A549 (cell line): ENCODE measurements around the gene AFF1.

ENCODE experiments used
- CEBPB ChIP-seq, 2 experiments: fragments of >200 bp in 1 of 2; sonication (Bioruptor Twin) in 1 of 2; formaldehyde crosslinking in 1 of 2; IDR thresholded peaks; 2 replicates each; pipeline ENCODE4 v1.6.1; 2012 to 2016
- EP300 ChIP-seq, 2 experiments: fragments of >200 bp; sonication (Bioruptor Twin); formaldehyde crosslinking; IDR thresholded peaks; 2 replicates in 1 of 2; 3 replicates in 1 of 2; pipeline ENCODE4 v1.6.1; 2016 to 2017
- ESRRA ChIP-seq: fragments of 150-350 bp; IDR thresholded peaks from 2 replicates; pipeline ENCODE4 v1.6.1; 2014; ENCODE audit warnings: mild to moderate bottlenecking, low read length, borderline replicate concordance
- JUN ChIP-seq, 2 experiments: fragments of >200 bp; sonication (Bioruptor Twin); formaldehyde crosslinking; IDR thresholded peaks; 2 replicates in 1 of 2; 3 replicates in 1 of 2; pipeline ENCODE4 v1.6.1; 2016 to 2017
- POLR2A ChIP-seq: IDR thresholded peaks from 2 replicates; pipeline ENCODE4 v1.6.1; 2012; ENCODE audit warnings: mild to moderate bottlenecking, low read length
- SMC3 ChIP-seq: fragments of >200 bp; sonication (Bioruptor Twin); formaldehyde crosslinking; IDR thresholded peaks from 3 replicates; pipeline ENCODE4 v1.6.1; 2018; ENCODE audit warnings: inconsistent platforms
- TF ChIP-seq, protein P1 (sequence below): IDR thresholded peaks from 2 replicates; pipeline ENCODE4 v1.6.1; 2012; ENCODE audit warnings: low read depth, borderline replicate concordance
- TF ChIP-seq, protein P2 (sequence below): fragments of >200 bp; sonication (Bioruptor Twin); formaldehyde crosslinking; IDR thresholded peaks from 3 replicates; pipeline ENCODE4 v1.5.1; 2016
- TF ChIP-seq, protein P3 (sequence below): IDR thresholded peaks from 2 replicates; pipeline ENCODE4 v1.6.1; 2012
- TF ChIP-seq, protein P4 (sequence below): fragments of 250-450 bp; sonication (Bioruptor Pico); IDR thresholded peaks from 2 replicates; pipeline ENCODE4 v1.5.0; 2021; ENCODE audit warnings: mild to moderate bottlenecking, moderate library complexity, borderline replicate concordance
- TF ChIP-seq, protein P5 (sequence below): fragments of >200 bp; sonication (Bioruptor Twin); formaldehyde crosslinking; IDR thresholded peaks from 3 replicates; pipeline ENCODE4 v1.6.1; 2016

DNA sequence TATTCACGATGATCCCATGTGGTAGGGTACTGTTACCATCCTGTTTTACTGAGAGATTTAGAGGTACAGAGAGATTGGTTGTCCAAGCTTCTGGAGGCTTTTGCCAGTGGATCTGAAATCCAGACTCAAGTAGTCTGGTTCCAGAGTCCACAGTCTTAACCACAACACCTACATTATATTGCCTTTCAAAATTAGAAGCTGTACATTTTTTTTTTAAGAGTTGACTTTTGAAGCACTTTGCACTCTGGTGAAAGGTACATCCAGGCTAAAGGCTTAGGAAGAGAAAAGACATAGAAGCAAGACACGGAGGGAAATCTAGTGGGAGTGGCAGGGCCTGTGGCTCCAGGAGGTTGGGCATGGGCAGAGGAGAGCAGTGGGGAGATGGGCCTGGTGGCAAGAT is 122.1 kb downstream of the AFF1 start:
- TF ChIP-seq, protein P1, sequence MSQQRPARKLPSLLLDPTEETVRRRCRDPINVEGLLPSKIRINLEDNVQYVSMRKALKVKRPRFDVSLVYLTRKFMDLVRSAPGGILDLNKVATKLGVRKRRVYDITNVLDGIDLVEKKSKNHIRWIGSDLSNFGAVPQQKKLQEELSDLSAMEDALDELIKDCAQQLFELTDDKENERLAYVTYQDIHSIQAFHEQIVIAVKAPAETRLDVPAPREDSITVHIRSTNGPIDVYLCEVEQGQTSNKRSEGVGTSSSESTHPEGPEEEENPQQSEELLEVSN = no peak
- TF ChIP-seq CEBPB (IDR thresholded peaks at IDR 0.05) (no peak), EP300 (IDR thresholded peaks at IDR 0.05) (no peak), SMC3 (no peak), JUN (IDR thresholded peaks at IDR 0.05) (no peak), POLR2A (no peak), ESRRA (no peak)
- TF ChIP-seq, protein P2, sequence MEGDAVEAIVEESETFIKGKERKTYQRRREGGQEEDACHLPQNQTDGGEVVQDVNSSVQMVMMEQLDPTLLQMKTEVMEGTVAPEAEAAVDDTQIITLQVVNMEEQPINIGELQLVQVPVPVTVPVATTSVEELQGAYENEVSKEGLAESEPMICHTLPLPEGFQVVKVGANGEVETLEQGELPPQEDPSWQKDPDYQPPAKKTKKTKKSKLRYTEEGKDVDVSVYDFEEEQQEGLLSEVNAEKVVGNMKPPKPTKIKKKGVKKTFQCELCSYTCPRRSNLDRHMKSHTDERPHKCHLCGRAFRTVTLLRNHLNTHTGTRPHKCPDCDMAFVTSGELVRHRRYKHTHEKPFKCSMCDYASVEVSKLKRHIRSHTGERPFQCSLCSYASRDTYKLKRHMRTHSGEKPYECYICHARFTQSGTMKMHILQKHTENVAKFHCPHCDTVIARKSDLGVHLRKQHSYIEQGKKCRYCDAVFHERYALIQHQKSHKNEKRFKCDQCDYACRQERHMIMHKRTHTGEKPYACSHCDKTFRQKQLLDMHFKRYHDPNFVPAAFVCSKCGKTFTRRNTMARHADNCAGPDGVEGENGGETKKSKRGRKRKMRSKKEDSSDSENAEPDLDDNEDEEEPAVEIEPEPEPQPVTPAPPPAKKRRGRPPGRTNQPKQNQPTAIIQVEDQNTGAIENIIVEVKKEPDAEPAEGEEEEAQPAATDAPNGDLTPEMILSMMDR = no peak
- TF ChIP-seq, protein P3, sequence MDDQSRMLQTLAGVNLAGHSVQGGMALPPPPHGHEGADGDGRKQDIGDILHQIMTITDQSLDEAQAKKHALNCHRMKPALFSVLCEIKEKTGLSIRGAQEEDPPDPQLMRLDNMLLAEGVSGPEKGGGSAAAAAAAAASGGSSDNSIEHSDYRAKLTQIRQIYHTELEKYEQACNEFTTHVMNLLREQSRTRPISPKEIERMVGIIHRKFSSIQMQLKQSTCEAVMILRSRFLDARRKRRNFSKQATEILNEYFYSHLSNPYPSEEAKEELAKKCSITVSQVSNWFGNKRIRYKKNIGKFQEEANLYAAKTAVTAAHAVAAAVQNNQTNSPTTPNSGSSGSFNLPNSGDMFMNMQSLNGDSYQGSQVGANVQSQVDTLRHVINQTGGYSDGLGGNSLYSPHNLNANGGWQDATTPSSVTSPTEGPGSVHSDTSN = no peak
- TF ChIP-seq, protein P4, sequence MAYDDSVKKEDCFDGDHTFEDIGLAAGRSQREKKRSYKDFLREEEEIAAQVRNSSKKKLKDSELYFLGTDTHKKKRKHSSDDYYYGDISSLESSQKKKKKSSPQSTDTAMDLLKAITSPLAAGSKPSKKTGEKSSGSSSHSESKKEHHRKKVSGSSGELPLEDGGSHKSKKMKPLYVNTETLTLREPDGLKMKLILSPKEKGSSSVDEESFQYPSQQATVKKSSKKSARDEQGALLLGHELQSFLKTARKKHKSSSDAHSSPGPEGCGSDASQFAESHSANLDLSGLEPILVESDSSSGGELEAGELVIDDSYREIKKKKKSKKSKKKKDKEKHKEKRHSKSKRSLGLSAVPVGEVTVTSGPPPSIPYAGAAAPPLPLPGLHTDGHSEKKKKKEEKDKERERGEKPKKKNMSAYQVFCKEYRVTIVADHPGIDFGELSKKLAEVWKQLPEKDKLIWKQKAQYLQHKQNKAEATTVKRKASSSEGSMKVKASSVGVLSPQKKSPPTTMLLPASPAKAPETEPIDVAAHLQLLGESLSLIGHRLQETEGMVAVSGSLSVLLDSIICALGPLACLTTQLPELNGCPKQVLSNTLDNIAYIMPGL (CRISPR knock-in tag) = no peak
- TF ChIP-seq, protein P5, sequence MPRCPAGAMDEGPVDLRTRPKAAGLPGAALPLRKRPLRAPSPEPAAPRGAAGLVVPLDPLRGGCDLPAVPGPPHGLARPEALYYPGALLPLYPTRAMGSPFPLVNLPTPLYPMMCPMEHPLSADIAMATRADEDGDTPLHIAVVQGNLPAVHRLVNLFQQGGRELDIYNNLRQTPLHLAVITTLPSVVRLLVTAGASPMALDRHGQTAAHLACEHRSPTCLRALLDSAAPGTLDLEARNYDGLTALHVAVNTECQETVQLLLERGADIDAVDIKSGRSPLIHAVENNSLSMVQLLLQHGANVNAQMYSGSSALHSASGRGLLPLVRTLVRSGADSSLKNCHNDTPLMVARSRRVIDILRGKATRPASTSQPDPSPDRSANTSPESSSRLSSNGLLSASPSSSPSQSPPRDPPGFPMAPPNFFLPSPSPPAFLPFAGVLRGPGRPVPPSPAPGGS = no peak
